T follicular helper cell (primary cell): ENCODE data around the gene HERC4.
"Not testable (repeated sequence)": the region's sequence is repeated elsewhere in the genome, so short reads cannot be mapped to it uniquely, and the experiment has no call there.

Experiments
- DNase-seq: peaks from one replicate; pipeline ENCODE4 v3.0.0-alpha.2; 2020; ENCODE audit warnings: low read depth

Gene HERC4

GRCh38 chr10:68047554-68048327, 27.3 kb downstream of the HERC4 start:
- no peak for DNase-seq

GRCh38 chr10:68047122-68047521, 28.0 kb downstream of the HERC4 start:
- no peak for DNase-seq

- DNase-seq: no peak
Measured at GRCh38 chr10:68046642-68047041, 28.4 kb downstream of the HERC4 start.

- no peak for DNase-seq
Measured at GRCh38 chr10:68043030-68043429, 32.1 kb downstream of the HERC4 start.

GRCh38 chr10:68032113-68032512, 43.0 kb downstream of the HERC4 start:
- DNase-seq: no peak

GRCh38 chr10:68027429-68027828, 47.7 kb downstream of the HERC4 start:
- no peak for DNase-seq

- no peak for DNase-seq
Measured at GRCh38 chr10:68023292-68023691, 51.8 kb downstream of the HERC4 start.

- DNase-seq: not testable (repeated sequence)
Measured at GRCh38 chr10:68022324-68022723, 52.8 kb downstream of the HERC4 start.

- DNase-seq: not testable (repeated sequence)
Measured at GRCh38 chr10:68016519-68016918, 58.6 kb downstream of the HERC4 start.

GRCh38 chr10:68010426-68010940, 64.6 kb downstream of the HERC4 start:
- DNase-seq: no peak

- DNase-seq: no peak
Measured at GRCh38 chr10:68007356-68007755, 67.7 kb downstream of the HERC4 start.

- DNase-seq: no peak
Measured at GRCh38 chr10:68001539-68001938, 73.5 kb downstream of the HERC4 start.

GRCh38 chr10:68001000-68001399, 74.1 kb downstream of the HERC4 start:
- DNase-seq: no peak

GRCh38 chr10:67990093-67990492, 85.0 kb downstream of the HERC4 start:
- DNase-seq: no peak

- no peak for DNase-seq
Measured at GRCh38 chr10:67988606-67989005, 86.5 kb downstream of the HERC4 start.

- not testable (repeated sequence) for DNase-seq
Measured at GRCh38 chr10:67982603-67983002, 92.5 kb downstream of the HERC4 start.

GRCh38 chr10:67978749-67979148, 96.3 kb downstream of the HERC4 start:
- no peak for DNase-seq

GRCh38 chr10:67977251-67977650, 97.8 kb downstream of the HERC4 start:
- no peak for DNase-seq

- DNase-seq: no peak
Measured at GRCh38 chr10:67976292-67977245, 98.5 kb downstream of the HERC4 start.

GRCh38 chr10:67975871-67976270, 99.2 kb downstream of the HERC4 start:
- no peak for DNase-seq

GRCh38 chr10:67971311-67971710, 103.8 kb downstream of the HERC4 start:
- no peak for DNase-seq

GRCh38 chr10:67969875-67970274, 105.2 kb downstream of the HERC4 start:
- DNase-seq: no peak

GRCh38 chr10:67966035-67966434, 109.0 kb downstream of the HERC4 start:
- DNase-seq: not testable (repeated sequence)
